Upper lobe of left lung (tissue), 4 donors: ENCODE measurements around the gene FCHO2.

ENCODE experiments used
- EP300 ChIP-seq, 4 donors: sonication (generic); formaldehyde crosslinking; IDR thresholded peaks; one replicate each; pipeline ENCODE4 v1.5.1; 2017; ENCODE audit warnings: antibody characterized with exemption in 4 of 4, control low read depth in 2 of 4
- POLR2A ChIP-seq, 4 donors: fragments of 450-650 bp; IDR thresholded peaks; one replicate each; pipeline ENCODE4 v1.5.1; 2016 to 2017; ENCODE audit warnings: antibody characterized with exemption in 4 of 4, mild to moderate bottlenecking in 2 of 4
- TF ChIP-seq, protein P1 (sequence below), 6 experiments: fragments of 450-650 bp in 4 of 6; fragments of 200-600 bp in 2 of 6; sonication (generic) in 2 of 6; IDR thresholded peaks; one replicate each; pipeline ENCODE4 v1.5.1; 2016 to 2019; ENCODE audit warnings: antibody characterized with exemption in 6 of 6

DNA sequence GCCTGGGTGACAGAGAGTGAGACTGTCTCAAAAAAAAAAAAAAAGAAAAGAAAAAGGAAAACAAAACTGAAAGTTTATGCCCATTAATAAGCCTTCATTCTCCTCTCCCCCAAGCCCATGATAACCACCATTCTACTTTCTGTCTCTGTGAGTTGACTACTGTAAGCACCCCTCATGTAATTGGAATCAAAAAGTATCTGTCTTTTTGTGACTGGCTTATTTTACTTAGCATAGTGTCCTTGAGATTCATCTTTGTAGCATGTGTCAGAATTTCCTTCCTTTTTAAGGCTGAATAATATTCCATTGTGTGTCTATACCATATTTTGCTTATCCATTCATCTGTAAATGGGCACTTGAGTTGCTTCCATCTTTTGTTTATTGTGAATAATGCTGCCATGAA, 150.5 kb downstream of the FCHO2 start:
- TF ChIP-seq, protein P1, sequence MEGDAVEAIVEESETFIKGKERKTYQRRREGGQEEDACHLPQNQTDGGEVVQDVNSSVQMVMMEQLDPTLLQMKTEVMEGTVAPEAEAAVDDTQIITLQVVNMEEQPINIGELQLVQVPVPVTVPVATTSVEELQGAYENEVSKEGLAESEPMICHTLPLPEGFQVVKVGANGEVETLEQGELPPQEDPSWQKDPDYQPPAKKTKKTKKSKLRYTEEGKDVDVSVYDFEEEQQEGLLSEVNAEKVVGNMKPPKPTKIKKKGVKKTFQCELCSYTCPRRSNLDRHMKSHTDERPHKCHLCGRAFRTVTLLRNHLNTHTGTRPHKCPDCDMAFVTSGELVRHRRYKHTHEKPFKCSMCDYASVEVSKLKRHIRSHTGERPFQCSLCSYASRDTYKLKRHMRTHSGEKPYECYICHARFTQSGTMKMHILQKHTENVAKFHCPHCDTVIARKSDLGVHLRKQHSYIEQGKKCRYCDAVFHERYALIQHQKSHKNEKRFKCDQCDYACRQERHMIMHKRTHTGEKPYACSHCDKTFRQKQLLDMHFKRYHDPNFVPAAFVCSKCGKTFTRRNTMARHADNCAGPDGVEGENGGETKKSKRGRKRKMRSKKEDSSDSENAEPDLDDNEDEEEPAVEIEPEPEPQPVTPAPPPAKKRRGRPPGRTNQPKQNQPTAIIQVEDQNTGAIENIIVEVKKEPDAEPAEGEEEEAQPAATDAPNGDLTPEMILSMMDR (IDR thresholded peaks at IDR 0.05) = no peak
- TF ChIP-seq POLR2A (IDR thresholded peaks at IDR 0.05) = no peak
- TF ChIP-seq EP300 (IDR thresholded peaks at IDR 0.05) = no peak
